Gastrocnemius medialis (tissue), 4 donors: ENCODE measurements around the gene HFE.
"Not testable (repeated sequence)": the region's sequence is repeated elsewhere in the genome, so short reads cannot be mapped to it uniquely, and the experiment has no call there.

Experiments
- POLR2A ChIP-seq, 2 donors: fragments of 450-650 bp; IDR thresholded peaks; one replicate each; pipeline ENCODE4 v1.6.1; 2017; ENCODE audit warnings: antibody characterized with exemption in 2 of 2, mild to moderate bottlenecking in 2 of 2, moderate library complexity in 2 of 2
- TF ChIP-seq, protein P1 (sequence below), 5 experiments: fragments of 450-650 bp in 3 of 5; fragments of 200-600 bp in 2 of 5; sonication (generic) in 2 of 5; IDR thresholded peaks in 4 of 5; conservative IDR thresholded peaks in 1 of 5; 1 replicate in 4 of 5; 2 replicates in 1 of 5; pipeline ENCODE4 v1.5.1; 2016 to 2019; ENCODE audit warnings: antibody characterized with exemption in 5 of 5, mild to moderate bottlenecking in 3 of 5, moderate library complexity in 3 of 5

DNA sequence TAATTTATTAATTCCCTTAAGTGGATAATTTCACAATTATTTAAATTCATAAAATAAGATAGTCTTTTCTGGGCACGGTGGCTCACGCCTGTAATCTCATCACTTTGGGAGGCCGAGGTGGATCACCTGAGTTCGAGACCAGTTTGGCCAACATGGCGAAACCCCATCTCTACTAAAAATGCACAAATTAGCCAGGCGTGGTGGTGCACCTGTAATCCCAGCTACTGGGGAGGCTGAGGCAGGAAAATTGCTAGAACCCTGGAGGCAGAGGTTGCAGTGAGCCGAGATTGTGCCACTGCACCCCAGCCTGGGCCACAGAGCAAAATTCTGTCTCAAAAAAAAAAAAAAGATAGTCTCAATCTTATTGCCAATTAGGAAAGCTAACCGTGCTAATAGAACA lies 32.9 kb downstream of the HFE start:
- TF ChIP-seq, protein P1, sequence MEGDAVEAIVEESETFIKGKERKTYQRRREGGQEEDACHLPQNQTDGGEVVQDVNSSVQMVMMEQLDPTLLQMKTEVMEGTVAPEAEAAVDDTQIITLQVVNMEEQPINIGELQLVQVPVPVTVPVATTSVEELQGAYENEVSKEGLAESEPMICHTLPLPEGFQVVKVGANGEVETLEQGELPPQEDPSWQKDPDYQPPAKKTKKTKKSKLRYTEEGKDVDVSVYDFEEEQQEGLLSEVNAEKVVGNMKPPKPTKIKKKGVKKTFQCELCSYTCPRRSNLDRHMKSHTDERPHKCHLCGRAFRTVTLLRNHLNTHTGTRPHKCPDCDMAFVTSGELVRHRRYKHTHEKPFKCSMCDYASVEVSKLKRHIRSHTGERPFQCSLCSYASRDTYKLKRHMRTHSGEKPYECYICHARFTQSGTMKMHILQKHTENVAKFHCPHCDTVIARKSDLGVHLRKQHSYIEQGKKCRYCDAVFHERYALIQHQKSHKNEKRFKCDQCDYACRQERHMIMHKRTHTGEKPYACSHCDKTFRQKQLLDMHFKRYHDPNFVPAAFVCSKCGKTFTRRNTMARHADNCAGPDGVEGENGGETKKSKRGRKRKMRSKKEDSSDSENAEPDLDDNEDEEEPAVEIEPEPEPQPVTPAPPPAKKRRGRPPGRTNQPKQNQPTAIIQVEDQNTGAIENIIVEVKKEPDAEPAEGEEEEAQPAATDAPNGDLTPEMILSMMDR (IDR thresholded peaks at IDR 0.05 in 4 of 5, conservative IDR thresholded peaks at IDR 0.05 in 1 of 5): not testable (repeated sequence)
- TF ChIP-seq POLR2A (IDR thresholded peaks at IDR 0.05): not testable (repeated sequence)
